Glomerular endothelial cell (primary cell): ENCODE results near the gene ZCCHC10. TPM values are rescaled to one million over a fixed set of nuclear protein-coding genes. Genes with fewer than 3 reads are reported as not detected.

Source experiments
- total RNA-seq: library from RNA; depleted of rRNA; stranded (reverse); fragments of >200 nt; gene quantifications from 2 replicates; pipeline ENCODE4 v1.2.3, GENCODE V29; 2015

The ZCCHC10 gene
- total RNA-seq, 1 donor from 2014 or later: 21.4 TPM

Other genes starting within 250 kb of the ZCCHC10 start
- 60.4 and 65.0 TPM in 2 replicates for gene SEPTIN8, start 249.3 kb downstream of the ZCCHC10 start, total RNA-seq
- not detected in 2 replicates for gene SOWAHA, start 213.2 kb downstream of the ZCCHC10 start, total RNA-seq
- gene SHROOM1, start 195.9 kb downstream of the ZCCHC10 start, total RNA-seq: 12.1 and 18.2 TPM in 2 replicates
- 0.35 TPM in 1 of 2 replicates, not detected in the other for gene GDF9, start 160.1 kb downstream of the ZCCHC10 start, total RNA-seq
- 158 and 165 TPM in 2 replicates for gene UQCRQ, start 159.9 kb downstream of the ZCCHC10 start, total RNA-seq
- 0.10 and 0.76 TPM in 2 replicates for gene LEAP2, start 152.9 kb downstream of the ZCCHC10 start, total RNA-seq
- gene AFF4, start 62.9 kb downstream of the ZCCHC10 start, total RNA-seq: 64.6 and 70.6 TPM in 2 replicates
- gene HSPA4, start 25.5 kb upstream of the ZCCHC10 start, total RNA-seq: 90.5 and 91.8 TPM in 2 replicates